ENCODE results near the gene CFHR1. TPM values are rescaled to one million over a fixed set of nuclear protein-coding genes. Genes with fewer than 3 reads are reported as not detected.
"Not testable (repeated sequence)": the region's sequence is repeated elsewhere in the genome, so short reads cannot be mapped to it uniquely, and the experiment has no call there.

The CFHR1 gene
- polyA plus RNA-seq, 1 of the 3 experiments (the other 2 are of a cell fraction) = 0.31 TPM

DNA sequence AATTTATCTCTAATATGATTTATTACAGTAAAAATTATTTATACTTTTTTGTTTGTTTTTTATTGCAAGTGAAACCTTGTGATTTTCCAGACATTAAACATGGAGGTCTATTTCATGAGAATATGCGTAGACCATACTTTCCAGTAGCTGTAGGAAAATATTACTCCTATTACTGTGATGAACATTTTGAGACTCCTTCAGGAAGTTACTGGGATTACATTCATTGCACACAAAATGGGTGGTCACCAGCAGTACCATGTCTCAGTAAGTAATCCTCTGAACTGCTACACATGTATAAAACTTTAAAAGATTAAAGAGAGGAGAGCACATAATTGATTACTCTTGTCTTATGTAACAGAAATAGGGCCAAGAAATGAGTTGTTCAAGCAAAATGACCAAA, 40.4 kb upstream of the CFHR1 start:
- WGBS (ENCODE audit: low lambda C conversion rate) = 100% methylated on average over 1 of the region's 1 CpG

DNA sequence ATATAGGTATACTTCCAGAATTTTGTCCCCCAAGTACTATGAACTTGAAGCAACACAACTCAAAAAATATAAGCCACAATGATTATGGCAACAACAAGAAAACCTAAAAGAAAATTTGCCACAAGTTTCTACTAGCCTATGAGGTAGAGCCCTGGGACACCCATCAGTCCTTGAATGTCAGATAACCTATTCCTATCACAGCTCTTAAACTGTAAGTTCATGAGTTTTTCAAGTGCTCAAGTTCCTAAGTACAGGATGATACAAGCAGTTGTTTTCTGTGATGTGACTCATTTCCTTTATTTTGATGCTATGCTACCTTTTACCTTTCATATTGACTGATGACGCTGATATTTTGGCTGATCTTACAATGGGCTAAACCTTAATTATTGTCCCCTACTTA, 28.3 kb upstream of the CFHR1 start:
- H3K4me3 ChIP-seq (ENCODE audit: low read depth in 2 of 2, low read length in 1 of 2) = not testable (repeated sequence)
- 100% methylated on average over 1 of the region's 1 CpG for WGBS (ENCODE audit: low lambda C conversion rate)

More for the DNA sequence above, 40.4 kb upstream of the CFHR1 start:
- H3K79me2 ChIP-seq (ENCODE audit: insufficient read depth) = no peaks in the 10 kb centered on the region
- no peak overlapping the region for H3K9ac ChIP-seq
- TF ChIP-seq FOSL2 (IDR thresholded peaks at IDR 0.05; ENCODE audit: borderline replicate concordance, low read depth) = no peak
- TF ChIP-seq RAD21 (IDR thresholded peaks at IDR 0.05; ENCODE audit: low read length) = no peak
- no peak for TF ChIP-seq SIN3A (IDR thresholded peaks at IDR 0.05; ENCODE audit: borderline replicate concordance, low read depth, low read length)
- no peak for TF ChIP-seq TCF12 (IDR thresholded peaks at IDR 0.05)
- TF ChIP-seq, protein P1, sequence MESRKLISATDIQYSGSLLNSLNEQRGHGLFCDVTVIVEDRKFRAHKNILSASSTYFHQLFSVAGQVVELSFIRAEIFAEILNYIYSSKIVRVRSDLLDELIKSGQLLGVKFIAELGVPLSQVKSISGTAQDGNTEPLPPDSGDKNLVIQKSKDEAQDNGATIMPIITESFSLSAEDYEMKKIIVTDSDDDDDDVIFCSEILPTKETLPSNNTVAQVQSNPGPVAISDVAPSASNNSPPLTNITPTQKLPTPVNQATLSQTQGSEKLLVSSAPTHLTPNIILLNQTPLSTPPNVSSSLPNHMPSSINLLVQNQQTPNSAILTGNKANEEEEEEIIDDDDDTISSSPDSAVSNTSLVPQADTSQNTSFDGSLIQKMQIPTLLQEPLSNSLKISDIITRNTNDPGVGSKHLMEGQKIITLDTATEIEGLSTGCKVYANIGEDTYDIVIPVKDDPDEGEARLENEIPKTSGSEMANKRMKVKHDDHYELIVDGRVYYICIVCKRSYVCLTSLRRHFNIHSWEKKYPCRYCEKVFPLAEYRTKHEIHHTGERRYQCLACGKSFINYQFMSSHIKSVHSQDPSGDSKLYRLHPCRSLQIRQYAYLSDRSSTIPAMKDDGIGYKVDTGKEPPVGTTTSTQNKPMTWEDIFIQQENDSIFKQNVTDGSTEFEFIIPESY (IDR thresholded peaks at IDR 0.05; ENCODE audit: borderline replicate concordance, low read depth) = no peak
- no peak for TF ChIP-seq YY1 (IDR thresholded peaks at IDR 0.05; ENCODE audit: low read depth)
- TF ChIP-seq GABPA (IDR thresholded peaks at IDR 0.05; ENCODE audit: low read depth) = no peak
- no peak for TF ChIP-seq TAF1 (IDR thresholded peaks at IDR 0.05; ENCODE audit: borderline replicate concordance, low read depth, low read length)
- TF ChIP-seq EP300 (IDR thresholded peaks at IDR 0.05; ENCODE audit: borderline replicate concordance in 1 of 2, low read depth in 1 of 2, low read length in 1 of 2) = no peak
- TF ChIP-seq GATA2 (CRISPR knock-in tag; IDR thresholded peaks at IDR 0.05) = no peak
- TF ChIP-seq, protein P2, sequence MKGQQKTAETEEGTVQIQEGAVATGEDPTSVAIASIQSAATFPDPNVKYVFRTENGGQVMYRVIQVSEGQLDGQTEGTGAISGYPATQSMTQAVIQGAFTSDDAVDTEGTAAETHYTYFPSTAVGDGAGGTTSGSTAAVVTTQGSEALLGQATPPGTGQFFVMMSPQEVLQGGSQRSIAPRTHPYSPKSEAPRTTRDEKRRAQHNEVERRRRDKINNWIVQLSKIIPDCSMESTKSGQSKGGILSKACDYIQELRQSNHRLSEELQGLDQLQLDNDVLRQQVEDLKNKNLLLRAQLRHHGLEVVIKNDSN (IDR thresholded peaks at IDR 0.05; ENCODE audit: borderline replicate concordance, low read depth) = no peak
- no peak for TF ChIP-seq POLR2AphosphoS5 (IDR thresholded peaks at IDR 0.05; ENCODE audit: low read depth, low read length)
- no peak for TF ChIP-seq RCOR1 (IDR thresholded peaks at IDR 0.05; ENCODE audit: low read length)
- TF ChIP-seq SMC3 (IDR thresholded peaks at IDR 0.05; ENCODE audit: low read depth, low read length) = no peak
- TF ChIP-seq RFX5 (IDR thresholded peaks at IDR 0.05; ENCODE audit: low read length) = no peak
- TF ChIP-seq NFIC (IDR thresholded peaks at IDR 0.05; ENCODE audit: borderline replicate concordance) = no peak
- TF ChIP-seq NRF1 (IDR thresholded peaks at IDR 0.05; ENCODE audit: low read depth, low read length) = no peak
- no peak for TF ChIP-seq ELF1 (IDR thresholded peaks at IDR 0.05)
- TF ChIP-seq CHD2 (IDR thresholded peaks at IDR 0.05; ENCODE audit: low read length, partially characterized antibody) = no peak
- no peaks in the 10 kb centered on the region for H3K9me3 ChIP-seq
- DNase-seq = no peak
- ChIA-PET CTCF (no interaction called here), POLR2A (no interaction called here)
- no peak overlapping the region for H3K4me3 ChIP-seq (ENCODE audit: low read depth in 2 of 2, low read length in 1 of 2)
- H3K27me3 ChIP-seq (ENCODE audit: insufficient read depth) = no peaks in the 10 kb centered on the region
- no peaks in the 10 kb centered on the region for H3K4me1 ChIP-seq (ENCODE audit: control insufficient read depth in 1 of 2, insufficient read depth in 2 of 2, low read depth in 1 of 2, low read length in 1 of 2)
- no peak overlapping the region for H3K27ac ChIP-seq (ENCODE audit: low read depth in 2 of 2, low read length in 1 of 2)
- no peaks in the 10 kb centered on the region for H3K36me3 ChIP-seq (replicated peaks in 1 of 2; ENCODE audit: control insufficient read depth in 1 of 2, insufficient read depth in 2 of 2, low read length in 1 of 2)
- no peaks in the 10 kb centered on the region for H4K20me1 ChIP-seq (ENCODE audit: insufficient read depth)
- H3K4me2 ChIP-seq = no peak overlapping the region
- H3F3A ChIP-seq (replicated peaks; ENCODE audit: insufficient read depth) = no peaks in the 10 kb centered on the region
- no peak overlapping the region for H2AFZ ChIP-seq (ENCODE audit: low read depth)
- H3K9me2 ChIP-seq = no peaks in the 10 kb centered on the region

DNA sequence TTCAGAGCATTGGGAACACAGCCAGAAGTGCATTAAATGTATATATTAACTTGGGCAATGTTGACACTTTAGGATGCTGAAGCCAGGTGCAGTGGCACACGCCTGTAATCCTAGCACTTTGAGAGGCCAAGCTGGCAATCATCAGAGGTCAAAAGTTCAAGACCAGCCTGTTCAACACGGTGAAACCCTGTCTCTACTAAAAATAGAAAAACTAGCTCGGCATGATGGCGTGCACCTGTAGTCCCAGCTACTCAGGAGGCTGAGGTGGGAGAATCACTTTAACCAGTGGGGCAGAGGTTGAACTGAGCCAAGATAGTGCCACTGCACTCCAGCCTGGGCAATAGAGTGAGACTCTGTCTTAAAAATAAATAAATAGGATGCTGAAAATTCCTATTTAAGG, 25.4 kb upstream of the CFHR1 start:
- H3F3A ChIP-seq (replicated peaks; ENCODE audit: insufficient read depth); CTCF ChIA-PET; DNase-seq; H3K27me3 ChIP-seq (ENCODE audit: insufficient read depth); H4K20me1 ChIP-seq (ENCODE audit: insufficient read depth); H3K36me3 ChIP-seq (replicated peaks in 1 of 2; ENCODE audit: control insufficient read depth in 1 of 2, insufficient read depth in 2 of 2, low read length in 1 of 2); POLR2A ChIA-PET; H3K4me3 ChIP-seq (ENCODE audit: low read depth in 2 of 2, low read length in 1 of 2); H2AFZ ChIP-seq (ENCODE audit: low read depth); H3K9me2 ChIP-seq; H3K27ac ChIP-seq (ENCODE audit: low read depth in 2 of 2, low read length in 1 of 2); H3K4me2 ChIP-seq; H3K4me1 ChIP-seq (ENCODE audit: control insufficient read depth in 1 of 2, insufficient read depth in 2 of 2, low read depth in 1 of 2, low read length in 1 of 2); H3K9me3 ChIP-seq; H3K9ac ChIP-seq; H3K79me2 ChIP-seq (ENCODE audit: insufficient read depth): not testable (repeated sequence)
- 58% methylated on average over 2 of the region's 4 CpGs for WGBS (ENCODE audit: low lambda C conversion rate)

More for the DNA sequence above, 28.3 kb upstream of the CFHR1 start:
- H3K4me1 ChIP-seq (ENCODE audit: control insufficient read depth in 1 of 2, insufficient read depth in 2 of 2, low read depth in 1 of 2, low read length in 1 of 2); H3K27me3 ChIP-seq (ENCODE audit: insufficient read depth); DNase-seq; H3K27ac ChIP-seq (ENCODE audit: low read depth in 2 of 2, low read length in 1 of 2); POLR2A ChIA-PET; H3K9me3 ChIP-seq; H3K9ac ChIP-seq; H3K9me2 ChIP-seq; CTCF ChIA-PET; H3K79me2 ChIP-seq (ENCODE audit: insufficient read depth); H3F3A ChIP-seq (replicated peaks; ENCODE audit: insufficient read depth); H2AFZ ChIP-seq (ENCODE audit: low read depth); H3K36me3 ChIP-seq (replicated peaks in 1 of 2; ENCODE audit: control insufficient read depth in 1 of 2, insufficient read depth in 2 of 2, low read length in 1 of 2); H3K4me2 ChIP-seq; H4K20me1 ChIP-seq (ENCODE audit: insufficient read depth): not testable (repeated sequence)
